GM19035 (cell line): ENCODE data around the gene RNF214.
"Not testable (repeated sequence)": the region's sequence is repeated elsewhere in the genome, so short reads cannot be mapped to it uniquely, and the experiment has no call there.

Experiments
- ATAC-seq: cut with Tn5 transposase; IDR thresholded peaks from one replicate; pipeline ENCODE4 v1.9.1; 2021; ENCODE audit not compliant: unreplicated experiment

Gene RNF214

DNA sequence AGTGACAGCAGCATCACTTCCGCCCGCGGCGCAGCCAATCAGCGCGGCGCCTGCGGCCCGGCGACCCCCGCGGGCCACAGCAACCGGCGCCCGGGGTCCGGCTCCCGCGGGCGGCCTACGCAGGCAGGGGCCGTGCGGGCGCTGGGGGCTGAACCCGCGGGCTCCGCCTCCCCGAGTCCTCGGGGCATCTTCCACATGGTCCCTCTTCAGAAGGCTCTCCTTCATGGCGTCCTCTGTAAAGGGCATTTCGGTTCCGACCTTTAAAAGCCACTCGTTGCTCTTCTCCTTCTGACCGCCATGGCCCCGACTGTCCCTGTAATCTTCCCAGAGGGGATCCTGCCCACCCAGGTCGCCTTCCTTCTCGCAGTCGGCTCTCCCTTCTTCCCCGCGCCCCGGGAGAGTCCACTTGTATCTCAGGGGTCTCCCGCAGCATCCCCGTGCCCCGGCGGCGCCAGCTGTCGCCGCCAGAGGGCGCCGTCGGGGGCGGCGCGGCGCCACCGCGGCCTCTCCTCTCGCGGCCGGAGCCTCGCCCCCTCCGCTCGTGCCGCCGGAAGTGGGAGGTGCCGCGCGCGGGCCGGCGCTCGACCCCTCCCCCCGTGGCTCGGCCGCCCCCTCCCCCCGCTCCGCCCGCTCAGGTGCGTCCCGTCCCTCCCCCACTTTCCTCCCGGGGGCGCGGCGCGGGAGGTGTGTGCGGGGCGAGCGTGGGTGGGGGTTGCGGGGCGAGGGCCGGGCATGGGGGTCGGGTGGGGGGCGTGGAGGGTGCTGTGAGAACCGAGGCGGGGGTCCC is at the start of gene RNF214:
RNF214 (plus strand) TSS at position 580 of the 787 bp plus-strand sequence. CDS start 1,602 bp downstream, outside the sequence.
- ATAC-seq = peak; percentile 74

DNA sequence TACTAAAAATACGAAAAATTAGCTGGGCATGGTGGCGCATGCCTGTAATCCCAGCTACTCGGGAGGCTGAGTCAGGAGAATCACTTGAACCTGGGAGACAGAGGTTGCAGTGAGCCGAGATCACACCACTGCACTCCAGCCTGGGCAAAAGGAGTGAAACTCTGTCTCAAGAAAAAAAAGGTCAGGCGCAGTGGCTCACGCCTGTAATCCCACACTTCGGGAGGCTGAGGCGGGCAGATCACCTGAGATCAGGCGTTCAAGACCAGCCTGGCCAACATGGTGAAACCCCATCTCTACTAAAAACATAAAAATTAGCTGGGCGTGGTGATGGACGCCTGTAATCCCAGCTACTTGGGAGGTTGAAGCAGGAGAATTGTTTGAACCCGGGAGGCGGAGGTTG is 49.3 kb upstream of the RNF214 start:
- ATAC-seq = not testable (repeated sequence)

- no peak for ATAC-seq
Observed at GRCh38 chr11:117183724-117184349, 48.6 kb upstream of the RNF214 start.

- ATAC-seq = no peak
Observed at GRCh38 chr11:117185736-117186430, 46.6 kb upstream of the RNF214 start.

GRCh38 chr11:117186431-117186761 is 46.1 kb upstream of the RNF214 start:
- ATAC-seq = no peak

GRCh38 chr11:117187007-117187406 is 45.5 kb upstream of the RNF214 start:
- no peak for ATAC-seq

DNA sequence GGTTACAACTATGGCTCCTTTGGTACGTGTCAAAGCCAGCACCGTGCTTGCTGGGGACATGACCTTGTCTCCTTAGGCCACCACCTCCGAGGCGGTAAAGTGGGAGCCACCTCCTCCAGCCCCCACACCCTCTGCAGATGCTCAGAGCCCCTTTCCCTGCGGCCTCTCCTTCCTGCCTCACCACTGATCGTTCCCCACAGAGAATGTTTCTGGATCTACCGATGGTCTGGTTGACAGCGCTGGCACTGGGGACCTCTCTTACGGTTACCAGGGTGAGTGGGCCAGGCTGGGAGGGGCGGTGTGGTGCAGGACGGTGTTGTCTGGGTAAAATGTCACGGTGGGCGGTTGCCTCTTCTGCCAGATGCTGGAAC is 45.1 kb upstream of the RNF214 start:
- ATAC-seq = no peak

DNA sequence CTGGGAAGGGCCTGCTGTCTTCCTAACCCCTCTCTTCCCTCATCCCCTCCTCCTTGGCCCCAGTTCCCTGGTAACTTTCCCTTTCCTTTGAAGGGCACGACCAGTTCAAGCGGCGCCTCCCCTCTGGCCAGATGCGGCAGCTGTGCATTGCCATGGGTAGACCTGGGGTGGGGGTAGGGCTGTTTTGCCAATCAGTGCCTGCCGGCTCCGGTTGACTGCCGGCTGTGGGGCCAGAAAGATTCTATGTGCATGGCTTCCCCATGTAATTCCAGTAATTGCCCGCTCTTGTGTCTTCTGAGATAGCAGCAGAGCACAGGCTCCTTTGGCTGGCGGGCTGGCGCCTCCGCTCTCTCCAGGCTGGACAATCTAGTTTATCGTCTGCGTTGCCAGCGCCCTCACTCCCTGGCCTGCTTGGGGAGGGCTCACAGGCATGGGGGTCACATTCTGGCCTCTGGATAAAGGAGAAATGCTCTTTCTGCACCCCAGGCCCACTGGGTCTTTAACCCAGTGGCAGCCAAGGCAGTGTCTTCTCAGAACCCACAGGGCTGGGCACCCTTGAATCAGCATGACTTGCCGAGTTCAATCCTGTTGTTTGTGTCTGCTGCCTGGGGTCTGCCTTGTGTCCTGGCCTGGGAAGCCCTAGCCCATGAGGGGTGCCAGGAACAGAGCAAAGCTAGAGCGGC is 44.5 kb upstream of the RNF214 start:
- no peak for ATAC-seq

DNA sequence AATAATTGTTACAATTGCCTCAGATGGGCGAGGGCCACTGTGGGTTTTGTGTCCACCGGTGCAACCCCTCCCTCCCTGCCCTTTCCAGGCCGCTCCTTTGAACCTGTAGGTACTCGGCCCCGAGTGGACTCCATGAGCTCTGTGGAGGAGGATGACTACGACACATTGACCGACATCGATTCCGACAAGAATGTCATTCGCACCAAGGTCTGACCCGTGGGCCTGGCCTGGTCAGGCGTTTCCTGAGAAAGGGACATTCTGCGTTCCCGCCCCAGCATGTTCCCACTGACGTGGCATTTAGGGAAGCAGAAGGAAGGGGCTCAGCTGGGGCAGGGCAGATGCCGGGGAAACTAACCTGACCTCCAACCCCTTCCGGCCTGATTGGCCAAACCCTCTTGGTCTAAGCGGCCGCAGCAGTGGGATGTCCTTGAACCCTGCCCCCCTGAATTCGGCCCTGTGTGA is 43.8 kb upstream of the RNF214 start:
- no peak for ATAC-seq

DNA sequence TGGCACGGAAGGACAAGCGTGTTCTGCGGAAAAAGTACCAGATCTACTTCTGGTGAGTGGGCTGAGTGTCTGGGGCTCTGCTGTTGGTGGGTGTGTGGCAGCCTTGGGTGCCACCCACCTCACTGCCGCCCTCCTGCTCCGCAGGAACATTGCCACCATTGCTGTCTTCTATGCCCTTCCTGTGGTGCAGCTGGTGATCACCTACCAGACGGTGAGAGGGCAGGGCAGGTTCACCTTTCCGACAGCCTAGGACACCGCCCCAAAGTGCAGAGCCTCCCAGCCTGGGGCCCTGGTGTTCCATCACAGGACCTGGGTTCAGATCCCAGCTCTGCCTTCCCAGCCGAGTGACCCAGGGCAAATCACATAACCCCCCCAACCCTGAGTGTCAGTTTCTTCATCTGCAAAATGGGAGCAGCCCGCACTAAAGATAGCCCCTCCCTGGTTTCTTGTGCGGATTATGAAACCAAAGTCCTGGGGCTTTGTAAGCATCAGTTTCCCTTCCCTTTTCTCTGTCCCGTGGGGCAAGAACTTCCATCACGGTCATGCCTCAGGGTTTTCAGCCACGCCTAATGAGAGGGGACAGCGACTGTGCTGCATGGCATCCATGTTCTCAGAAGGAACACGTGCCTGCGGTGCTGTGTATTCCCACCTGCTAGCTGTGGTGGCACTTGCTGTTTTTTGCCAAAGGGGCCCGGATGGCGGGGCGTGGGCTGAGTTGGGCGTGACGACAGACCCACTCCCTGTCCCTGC is 43.1 kb upstream of the RNF214 start:
- no peak for ATAC-seq

GRCh38 chr11:117189941-117190544 is 42.4 kb upstream of the RNF214 start:
- no peak for ATAC-seq

DNA sequence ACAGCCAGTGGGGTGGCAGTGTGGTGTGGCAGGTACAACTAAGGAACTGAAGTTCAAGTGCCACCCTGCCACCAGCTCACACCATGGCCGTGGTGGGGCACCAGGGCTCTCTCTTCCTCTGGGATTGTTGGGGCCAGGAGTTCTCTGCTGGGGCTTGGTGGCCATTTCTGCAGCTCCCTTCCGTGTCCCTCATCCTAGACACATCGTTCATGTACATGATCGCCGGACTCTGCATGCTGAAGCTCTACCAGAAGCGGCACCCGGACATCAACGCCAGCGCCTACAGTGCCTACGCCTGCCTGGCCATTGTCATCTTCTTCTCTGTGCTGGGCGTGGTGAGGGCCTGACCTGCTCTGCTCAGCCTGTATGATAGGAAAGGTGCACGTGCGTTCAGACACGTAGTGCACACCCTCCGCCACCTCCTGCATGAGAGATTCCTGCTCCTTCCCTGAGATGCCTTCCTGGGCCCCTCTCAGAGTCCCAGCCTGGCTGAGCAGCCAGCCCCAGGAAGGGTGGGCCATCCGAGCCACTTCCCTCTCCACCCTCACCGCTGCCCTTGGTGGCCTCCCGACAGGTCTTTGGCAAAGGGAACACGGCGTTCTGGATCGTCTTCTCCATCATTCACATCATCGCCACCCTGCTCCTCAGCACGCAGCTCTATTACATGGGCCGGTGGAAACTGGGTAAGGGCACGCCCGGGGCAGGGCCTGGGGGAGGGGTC is 40.6 kb upstream of the RNF214 start:
- ATAC-seq = no peak

GRCh38 chr11:117192401-117192875 is 40.0 kb upstream of the RNF214 start:
- ATAC-seq = no peak

DNA sequence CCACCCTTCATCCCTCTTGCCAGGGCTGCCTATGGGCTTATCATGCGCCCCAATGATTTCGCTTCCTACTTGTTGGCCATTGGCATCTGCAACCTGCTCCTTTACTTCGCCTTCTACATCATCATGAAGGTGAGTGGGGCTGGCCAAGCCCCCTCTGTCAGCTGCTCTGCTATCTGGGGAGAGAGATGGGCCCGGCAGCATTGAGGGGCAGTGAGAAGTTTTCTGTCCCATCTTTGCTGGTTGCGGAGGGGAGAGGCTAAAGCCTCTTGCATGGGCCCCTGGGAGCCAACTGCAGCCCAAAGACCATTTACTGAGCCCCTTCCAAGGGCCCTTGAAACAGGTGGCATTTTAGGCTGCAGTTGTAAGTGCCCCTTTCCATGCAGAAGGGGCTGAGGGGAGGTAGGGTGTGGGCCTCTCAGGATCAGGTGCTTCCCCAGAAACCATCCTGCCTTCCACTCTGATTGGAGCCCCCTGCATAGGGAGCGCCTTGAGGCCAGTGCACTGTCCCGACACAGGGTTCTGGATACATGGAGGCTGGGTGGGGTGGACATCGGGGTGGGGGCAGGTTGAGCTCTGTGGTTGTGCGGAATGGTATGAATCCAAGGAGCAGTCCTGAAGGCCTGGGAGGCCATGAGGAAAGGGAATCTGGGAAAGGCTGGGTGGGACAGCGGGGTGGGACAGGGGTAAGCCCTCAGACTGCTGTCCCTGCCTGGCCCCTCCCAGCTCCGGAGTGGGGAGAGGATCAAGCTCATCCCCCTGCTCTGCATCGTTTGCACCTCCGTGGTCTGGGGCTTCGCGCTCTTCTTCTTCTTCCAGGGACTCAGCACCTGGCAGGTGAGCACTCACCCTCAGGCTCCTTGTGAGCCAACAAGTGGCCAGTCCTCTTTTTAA is 39.1 kb upstream of the RNF214 start:
- no peak for ATAC-seq

DNA sequence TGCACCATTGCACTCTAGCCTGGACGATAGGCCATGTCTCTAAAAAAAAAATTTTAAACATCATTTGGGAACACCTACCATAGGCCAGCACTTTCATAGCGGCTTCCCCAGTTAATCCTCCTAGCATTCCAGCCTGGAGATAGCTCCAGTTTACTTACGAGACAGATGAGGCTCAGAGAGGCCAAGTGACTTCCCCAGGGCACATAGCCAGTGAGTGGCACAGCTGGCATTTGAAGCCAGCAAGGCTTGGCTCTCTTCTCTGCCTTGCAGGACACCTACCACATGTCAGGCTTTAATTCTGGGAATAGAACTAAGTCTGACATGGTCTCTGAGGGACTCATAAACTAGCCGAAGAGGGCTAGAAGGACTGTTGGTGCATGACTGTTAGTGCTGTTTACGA is 38.2 kb upstream of the RNF214 start:
- no peak for ATAC-seq

DNA sequence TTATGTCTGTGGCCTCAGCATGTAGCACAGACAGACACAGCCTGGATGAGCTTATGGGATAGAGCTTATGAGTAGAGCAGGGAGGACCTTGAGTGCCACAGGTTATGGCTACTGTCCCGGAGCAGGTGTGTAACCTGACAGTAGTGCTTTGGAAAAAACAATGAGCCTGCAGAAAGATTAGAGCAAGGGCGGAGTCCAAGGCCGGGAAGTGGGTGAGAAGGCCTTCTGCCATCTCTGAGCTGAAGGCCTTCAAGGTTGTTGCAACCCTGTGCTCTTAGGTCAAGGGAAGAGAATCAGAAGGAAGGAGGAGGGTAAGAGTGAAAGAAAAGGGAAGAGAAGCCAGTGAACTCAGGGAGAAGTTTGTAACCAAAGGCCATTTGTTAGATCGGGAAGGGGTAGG is 37.2 kb upstream of the RNF214 start:
- ATAC-seq = no peak

GRCh38 chr11:117195761-117196160 is 36.7 kb upstream of the RNF214 start:
- ATAC-seq = no peak

DNA sequence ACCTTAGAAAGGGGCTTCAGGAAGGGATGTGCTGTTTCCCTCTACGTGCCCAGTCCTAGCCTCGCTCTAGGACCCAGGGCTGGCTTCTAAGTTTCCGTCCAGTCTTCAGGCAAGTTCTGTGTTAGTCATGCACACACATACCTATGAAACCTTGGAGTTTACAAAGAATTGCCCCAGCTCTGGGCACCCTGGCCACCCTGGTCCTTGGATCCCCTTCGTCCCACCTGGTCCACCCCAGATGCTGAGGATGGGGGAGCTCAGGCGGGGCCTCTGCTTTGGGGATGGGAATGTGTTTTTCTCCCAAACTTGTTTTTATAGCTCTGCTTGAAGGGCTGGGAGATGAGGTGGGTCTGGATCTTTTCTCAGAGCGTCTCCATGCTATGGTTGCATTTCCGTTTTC is 35.5 kb upstream of the RNF214 start:
- ATAC-seq = no peak
